ENCODE data around the gene SDHAF4.

DNA sequence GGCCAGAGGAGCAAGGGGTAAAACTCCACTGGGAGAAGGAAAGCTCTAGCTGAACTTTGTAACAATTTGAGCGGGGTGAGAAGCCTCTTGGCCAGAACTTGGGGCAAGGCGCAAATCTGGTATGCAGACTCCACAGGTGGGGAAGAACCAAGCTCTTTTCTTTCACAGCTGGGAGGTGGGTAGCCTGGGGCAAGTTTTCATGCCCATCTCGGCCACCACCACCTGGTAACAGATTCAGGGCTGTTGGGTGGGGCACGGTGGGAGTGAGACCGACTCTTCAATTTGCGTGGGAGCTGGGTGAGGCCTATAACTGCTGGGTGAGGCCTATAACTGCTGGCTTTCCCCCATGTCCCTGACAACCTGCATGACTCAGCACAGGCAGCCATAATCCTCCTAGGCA lies 37.5 kb downstream of the SDHAF4 start:
- TF ChIP-seq, protein P1, sequence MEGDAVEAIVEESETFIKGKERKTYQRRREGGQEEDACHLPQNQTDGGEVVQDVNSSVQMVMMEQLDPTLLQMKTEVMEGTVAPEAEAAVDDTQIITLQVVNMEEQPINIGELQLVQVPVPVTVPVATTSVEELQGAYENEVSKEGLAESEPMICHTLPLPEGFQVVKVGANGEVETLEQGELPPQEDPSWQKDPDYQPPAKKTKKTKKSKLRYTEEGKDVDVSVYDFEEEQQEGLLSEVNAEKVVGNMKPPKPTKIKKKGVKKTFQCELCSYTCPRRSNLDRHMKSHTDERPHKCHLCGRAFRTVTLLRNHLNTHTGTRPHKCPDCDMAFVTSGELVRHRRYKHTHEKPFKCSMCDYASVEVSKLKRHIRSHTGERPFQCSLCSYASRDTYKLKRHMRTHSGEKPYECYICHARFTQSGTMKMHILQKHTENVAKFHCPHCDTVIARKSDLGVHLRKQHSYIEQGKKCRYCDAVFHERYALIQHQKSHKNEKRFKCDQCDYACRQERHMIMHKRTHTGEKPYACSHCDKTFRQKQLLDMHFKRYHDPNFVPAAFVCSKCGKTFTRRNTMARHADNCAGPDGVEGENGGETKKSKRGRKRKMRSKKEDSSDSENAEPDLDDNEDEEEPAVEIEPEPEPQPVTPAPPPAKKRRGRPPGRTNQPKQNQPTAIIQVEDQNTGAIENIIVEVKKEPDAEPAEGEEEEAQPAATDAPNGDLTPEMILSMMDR (IDR thresholded peaks at IDR 0.05; ENCODE audit: low read depth, low read length), result no peak
- TF ChIP-seq EZH2phosphoT487 (IDR thresholded peaks at IDR 0.05; ENCODE audit: low read depth), result no peak

Data from OCI-LY3 (cell line).